ENCODE data around the gene SLFN11.

DNA sequence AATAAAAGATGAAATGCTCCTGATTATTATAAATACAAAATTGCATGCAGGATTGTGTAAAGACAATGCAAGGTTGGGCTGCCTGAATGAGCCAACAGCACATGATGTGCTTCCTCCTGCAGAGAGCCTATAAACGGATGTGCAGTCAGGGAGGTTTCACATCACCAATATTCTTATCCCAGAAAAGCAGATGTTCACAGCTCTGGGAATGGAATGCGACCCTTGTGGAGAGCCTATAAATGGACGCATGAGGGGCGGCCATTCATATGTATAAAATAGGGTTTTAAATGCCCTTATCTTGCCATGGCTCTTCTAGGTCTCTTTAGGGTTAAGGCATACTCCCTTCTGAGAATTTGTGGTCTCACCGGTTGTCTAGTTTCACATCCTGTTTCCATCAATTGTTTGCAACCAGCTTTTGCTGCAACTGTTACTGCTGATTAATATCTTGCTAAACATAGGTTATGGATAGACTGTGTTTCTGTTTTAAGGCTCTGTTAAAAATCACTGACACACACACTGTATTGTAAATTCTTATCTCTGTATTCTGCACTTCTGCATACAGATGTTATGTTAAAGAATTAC lies 31.9 kb downstream of the SLFN11 start:
- TF ChIP-seq, protein P1, sequence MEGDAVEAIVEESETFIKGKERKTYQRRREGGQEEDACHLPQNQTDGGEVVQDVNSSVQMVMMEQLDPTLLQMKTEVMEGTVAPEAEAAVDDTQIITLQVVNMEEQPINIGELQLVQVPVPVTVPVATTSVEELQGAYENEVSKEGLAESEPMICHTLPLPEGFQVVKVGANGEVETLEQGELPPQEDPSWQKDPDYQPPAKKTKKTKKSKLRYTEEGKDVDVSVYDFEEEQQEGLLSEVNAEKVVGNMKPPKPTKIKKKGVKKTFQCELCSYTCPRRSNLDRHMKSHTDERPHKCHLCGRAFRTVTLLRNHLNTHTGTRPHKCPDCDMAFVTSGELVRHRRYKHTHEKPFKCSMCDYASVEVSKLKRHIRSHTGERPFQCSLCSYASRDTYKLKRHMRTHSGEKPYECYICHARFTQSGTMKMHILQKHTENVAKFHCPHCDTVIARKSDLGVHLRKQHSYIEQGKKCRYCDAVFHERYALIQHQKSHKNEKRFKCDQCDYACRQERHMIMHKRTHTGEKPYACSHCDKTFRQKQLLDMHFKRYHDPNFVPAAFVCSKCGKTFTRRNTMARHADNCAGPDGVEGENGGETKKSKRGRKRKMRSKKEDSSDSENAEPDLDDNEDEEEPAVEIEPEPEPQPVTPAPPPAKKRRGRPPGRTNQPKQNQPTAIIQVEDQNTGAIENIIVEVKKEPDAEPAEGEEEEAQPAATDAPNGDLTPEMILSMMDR (IDR thresholded peaks at IDR 0.05; ENCODE audit: low read length): no peak
- no peak for TF ChIP-seq EZH2 (IDR thresholded peaks at IDR 0.05; ENCODE audit: borderline replicate concordance, low read length)
